HuH-7.5 (cell line): Measurements from ENCODE around the gene MCRIP2.
A peak's percentile ranks its signal among the peaks of the same experiment; 100 is the strongest.

Source experiments
- DNase-seq: peaks from one replicate; pipeline ENCODE4 v3.0.0; 2011; ENCODE audit warnings: low spot score

MCRIP2 gene

GRCh38 chr16:648781-649589 lies 7.4 kb downstream of the MCRIP2 start, which contains the start of gene WDR90:
Gene WDR90 (plus strand): TSS chr16:649365. CDS start chr16:649417, 52 bp downstream.
- DNase-seq, result peak; percentile 98

GRCh38 chr16:649631-650030 lies 8.0 kb downstream of the MCRIP2 start:
- no peak for DNase-seq

- no peak for DNase-seq
Measured at GRCh38 chr16:651844-652243, 10.2 kb downstream of the MCRIP2 start.

- no peak for DNase-seq
Measured at GRCh38 chr16:652454-653305, 11.1 kb downstream of the MCRIP2 start.

GRCh38 chr16:654034-654433 lies 12.4 kb downstream of the MCRIP2 start:
- DNase-seq, result no peak

GRCh38 chr16:657487-657886 lies 15.9 kb downstream of the MCRIP2 start:
- DNase-seq, result no peak

GRCh38 chr16:658679-659571 lies 17.3 kb downstream of the MCRIP2 start:
- no peak for DNase-seq

- no peak for DNase-seq
Measured at GRCh38 chr16:659618-660017, 18.0 kb downstream of the MCRIP2 start.

- no peak for DNase-seq
Measured at GRCh38 chr16:660132-660458, 18.5 kb downstream of the MCRIP2 start.

GRCh38 chr16:660459-661183 lies 19.0 kb downstream of the MCRIP2 start:
- DNase-seq, result no peak

GRCh38 chr16:661184-661821 lies 19.7 kb downstream of the MCRIP2 start:
- DNase-seq, result no peak

GRCh38 chr16:662095-662494 lies 20.5 kb downstream of the MCRIP2 start:
- no peak for DNase-seq

- no peak for DNase-seq
Measured at GRCh38 chr16:662597-662996, 21.0 kb downstream of the MCRIP2 start.

GRCh38 chr16:666572-666971 lies 24.9 kb downstream of the MCRIP2 start:
- DNase-seq, result no peak

- DNase-seq, result no peak
Measured at GRCh38 chr16:667113-667779, 25.6 kb downstream of the MCRIP2 start.

GRCh38 chr16:667780-668518 lies 26.3 kb downstream of the MCRIP2 start, which contains the start of gene RHOT2:
Gene RHOT2 (plus strand): TSS chr16:668132. CDS start chr16:668200, 68 bp downstream.
- DNase-seq, result peak; percentile 83

GRCh38 chr16:668519-669171 lies 27.0 kb downstream of the MCRIP2 start:
- DNase-seq, result no peak

- no peak for DNase-seq
Measured at GRCh38 chr16:669666-670065, 28.0 kb downstream of the MCRIP2 start.
